Measurements from ENCODE around the gene GCSH.

- TF ChIP-seq CTCF (IDR thresholded peaks at IDR 0.05) = no peak
- no peak for TF ChIP-seq POLR2A (IDR thresholded peaks at IDR 0.05)
Measured at GRCh38 chr16:81036751-81037350, 59.3 kb downstream of the GCSH start.
